Mesothelial cell of epicardium (in vitro differentiated cells): ENCODE data around the gene MOCS3. TPM values are rescaled to one million over a fixed set of nuclear protein-coding genes. Genes with fewer than 3 reads are reported as not detected.

Source experiments
- DNase-seq, 2 experiments: peaks; one replicate each; pipeline ENCODE4 v3.0.0; 2021; ENCODE audit warnings: low spot score in 2 of 2; ENCODE audit not compliant: unreplicated experiment in 2 of 2
- H3K27ac Mint-ChIP-seq: 2 replicates; pipeline ENCODE4 v1.8.0; 2021; ENCODE audit warnings: mixed read lengths
- H3K27me3 Mint-ChIP-seq: 2 replicates; pipeline ENCODE4 v1.8.0; 2021; ENCODE audit warnings: low read depth, mixed read lengths
- H3K36me3 Mint-ChIP-seq: 2 replicates; pipeline ENCODE4 v1.8.0; 2021; ENCODE audit warnings: mixed read lengths
- H3K4me1 Mint-ChIP-seq: 2 replicates; pipeline ENCODE4 v1.8.0; 2021; ENCODE audit warnings: mixed read lengths
- H3K4me3 Mint-ChIP-seq: 2 replicates; pipeline ENCODE4 v1.8.0; 2021; ENCODE audit warnings: mild to moderate bottlenecking, moderate library complexity, mixed read lengths
- H3K9me3 Mint-ChIP-seq: 2 replicates; pipeline ENCODE4 v1.8.0; 2021; ENCODE audit warnings: mixed read lengths
- CTCF ChIP-seq: fragments of 200-600 bp; sonication (generic); IDR thresholded peaks from one replicate; pipeline ENCODE4 v1.5.0; 2021; ENCODE audit warnings: antibody characterized with exemption; ENCODE audit not compliant: unreplicated experiment
- total RNA-seq: library from RNA; stranded (reverse); gene quantifications from 3 replicates; pipeline ENCODE4 v1.2.1, GENCODE V29; 2021

The MOCS3 gene
- total RNA-seq, 1 donor from 2014 or later, result 5.4 TPM

DNA sequence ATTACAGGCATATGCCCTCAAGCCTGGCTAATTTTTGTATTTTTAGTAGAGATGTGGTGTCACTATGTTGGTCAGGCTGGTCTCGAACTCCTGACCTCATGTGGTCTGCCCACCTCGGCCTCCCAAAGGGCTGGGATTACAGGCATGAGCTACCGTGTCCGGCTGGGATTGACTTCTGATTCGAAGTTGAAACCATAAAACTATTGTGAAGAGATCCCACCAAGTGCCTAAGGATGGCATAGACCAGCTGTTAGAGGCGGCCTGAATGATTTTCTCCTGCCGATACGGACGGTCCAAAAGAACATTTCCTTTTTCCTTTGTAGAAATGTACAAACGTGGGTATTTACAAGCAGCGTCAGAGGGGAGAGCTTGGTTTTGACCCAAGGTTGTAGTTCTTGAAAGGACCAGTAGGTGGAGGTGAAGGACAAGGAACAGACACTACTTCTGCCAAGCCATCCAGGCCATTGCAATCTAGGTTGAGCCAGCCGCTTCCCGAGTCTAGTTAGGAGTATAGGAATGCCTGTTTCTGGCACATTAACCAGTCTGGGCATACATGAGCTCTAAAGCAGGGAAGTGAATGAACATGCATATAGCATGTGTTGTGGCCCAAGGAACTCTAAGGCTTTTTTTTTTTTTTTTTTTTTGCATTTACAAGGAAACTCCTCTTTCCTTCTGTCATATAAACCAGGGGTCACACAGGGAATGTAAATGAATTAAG is 29.0 kb downstream of the MOCS3 start:
- peaks cover 9% of the 10 kb centered on the region for H3K4me1 Mint-ChIP-seq
- TF ChIP-seq CTCF, result peak; percentile 96
- no peaks in the 10 kb centered on the region for H3K27me3 Mint-ChIP-seq
- DNase-seq, result peak; percentile 45 to 77
- H3K4me3 Mint-ChIP-seq, result no peak overlapping the region
- no peaks in the 10 kb centered on the region for H3K36me3 Mint-ChIP-seq
- no peaks in the 10 kb centered on the region for H3K9me3 Mint-ChIP-seq
- H3K27ac Mint-ChIP-seq, result no peak overlapping the region

- H3K36me3 Mint-ChIP-seq, result no peaks in the 10 kb centered on the region
- no peak overlapping the region for H3K4me3 Mint-ChIP-seq
- H3K9me3 Mint-ChIP-seq, result no peaks in the 10 kb centered on the region
- H3K4me1 Mint-ChIP-seq, result peaks cover 14% of the 10 kb centered on the region
- no peak for TF ChIP-seq CTCF
- no peak for DNase-seq
- no peak overlapping the region for H3K27ac Mint-ChIP-seq
- H3K27me3 Mint-ChIP-seq, result no peaks in the 10 kb centered on the region
Observed at GRCh38 chr20:50991076-50991475, 32.5 kb downstream of the MOCS3 start.

- no peaks in the 10 kb centered on the region for H3K36me3 Mint-ChIP-seq
- peaks cover 16% of the 10 kb centered on the region for H3K4me1 Mint-ChIP-seq
- no peak overlapping the region for H3K4me3 Mint-ChIP-seq
- H3K9me3 Mint-ChIP-seq, result no peaks in the 10 kb centered on the region
- peak overlapping the region; percentile 39 for H3K27ac Mint-ChIP-seq
- no peaks in the 10 kb centered on the region for H3K27me3 Mint-ChIP-seq
- no peak for DNase-seq
- TF ChIP-seq CTCF, result no peak
Observed at GRCh38 chr20:50992336-50992732, 33.7 kb downstream of the MOCS3 start.

DNA sequence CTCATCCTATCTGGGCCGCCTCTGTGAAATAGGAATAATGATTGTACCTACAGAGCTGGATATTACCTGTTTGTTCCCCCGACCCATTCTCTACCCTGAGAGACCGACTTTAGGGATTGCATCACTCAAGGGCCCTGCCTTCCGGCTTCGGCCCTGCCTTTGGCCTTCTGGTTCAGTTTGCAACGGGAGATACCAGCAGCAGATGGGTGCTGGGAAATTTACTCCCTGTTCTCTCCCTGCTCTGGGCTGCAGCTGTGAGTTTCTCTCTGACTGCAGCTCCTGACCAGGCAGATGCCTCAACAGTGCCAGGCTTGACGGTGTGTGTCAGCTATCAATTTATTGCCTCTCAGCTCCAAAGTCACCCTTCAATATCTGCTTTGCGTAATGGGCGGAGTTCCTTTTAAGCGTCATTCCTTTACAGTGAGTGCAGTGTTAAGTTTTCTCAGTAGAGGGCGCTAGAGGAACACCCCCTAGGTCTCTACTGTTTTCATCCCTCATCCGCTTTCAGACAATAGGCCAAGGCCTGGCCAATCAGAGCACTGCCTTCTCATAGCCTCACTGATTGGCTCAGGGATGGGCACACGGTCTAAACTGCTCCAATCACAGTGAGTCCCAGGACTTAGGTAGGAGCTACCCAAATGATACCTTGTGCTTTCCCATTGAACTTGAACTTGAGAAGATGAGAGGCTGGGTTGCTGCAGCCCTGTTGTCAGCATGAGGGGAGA is 34.3 kb downstream of the MOCS3 start:
- peaks cover 17% of the 10 kb centered on the region for H3K4me1 Mint-ChIP-seq
- no peaks in the 10 kb centered on the region for H3K36me3 Mint-ChIP-seq
- TF ChIP-seq CTCF, result peak; percentile 66
- H3K27me3 Mint-ChIP-seq, result no peaks in the 10 kb centered on the region
- DNase-seq, result no peak
- no peak overlapping the region for H3K4me3 Mint-ChIP-seq
- no peaks in the 10 kb centered on the region for H3K9me3 Mint-ChIP-seq
- H3K27ac Mint-ChIP-seq, result peak overlapping the region; percentile 39

DNA sequence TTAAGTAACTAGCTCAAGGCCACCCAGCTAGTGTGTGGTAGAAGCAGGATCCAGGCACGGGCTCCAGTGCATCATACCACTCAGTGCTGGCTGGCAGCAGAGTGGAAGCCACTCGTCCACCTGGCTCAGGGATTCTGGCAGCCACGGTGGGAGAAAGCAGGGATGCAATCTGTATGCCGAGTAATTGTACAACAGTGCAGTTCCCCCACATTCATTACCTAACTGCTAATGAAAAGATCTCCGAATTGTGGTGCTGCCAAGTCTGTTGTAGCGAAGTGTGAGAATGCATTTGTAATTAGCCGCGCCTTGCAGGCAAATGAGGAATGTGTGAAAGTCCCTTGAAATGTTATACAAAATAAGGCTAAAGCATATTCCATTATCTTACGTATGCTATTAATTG is 35.3 kb downstream of the MOCS3 start:
- Mint-ChIP-seq H3K9me3 (no peaks in the 10 kb centered on the region), H3K36me3 (no peaks in the 10 kb centered on the region), H3K27me3 (no peaks in the 10 kb centered on the region), H3K4me1 (peaks cover 14% of the 10 kb centered on the region), H3K27ac (no peak overlapping the region), H3K4me3 (no peak overlapping the region)
- no peak for DNase-seq
- no peak for TF ChIP-seq CTCF
